Fibroblast of pulmonary artery (primary cell): ENCODE results near the gene WNT5A.

ENCODE experiments used
- DNase-seq: peaks from one replicate; pipeline ENCODE4 v3.0.0-alpha.2; 2010; ENCODE audit warnings: low read depth
- H3K4me3 ChIP-seq: replicated peaks from 2 replicates; pipeline ENCODE4 v1.5.1; 2011; ENCODE audit warnings: low read depth, mild to moderate bottlenecking, control low read depth, low read length, moderate library complexity
- TF ChIP-seq, protein P1 (sequence below): IDR thresholded peaks from 2 replicates; pipeline ENCODE4 v1.5.1; 2011; ENCODE audit warnings: mild to moderate bottlenecking, control low read depth, low read length, inconsistent platforms; ENCODE audit errors: missing control alignments

The WNT5A gene

GRCh38 chr3:55449527-55449926 lies 37.6 kb downstream of the WNT5A start:
- TF ChIP-seq, protein P1, sequence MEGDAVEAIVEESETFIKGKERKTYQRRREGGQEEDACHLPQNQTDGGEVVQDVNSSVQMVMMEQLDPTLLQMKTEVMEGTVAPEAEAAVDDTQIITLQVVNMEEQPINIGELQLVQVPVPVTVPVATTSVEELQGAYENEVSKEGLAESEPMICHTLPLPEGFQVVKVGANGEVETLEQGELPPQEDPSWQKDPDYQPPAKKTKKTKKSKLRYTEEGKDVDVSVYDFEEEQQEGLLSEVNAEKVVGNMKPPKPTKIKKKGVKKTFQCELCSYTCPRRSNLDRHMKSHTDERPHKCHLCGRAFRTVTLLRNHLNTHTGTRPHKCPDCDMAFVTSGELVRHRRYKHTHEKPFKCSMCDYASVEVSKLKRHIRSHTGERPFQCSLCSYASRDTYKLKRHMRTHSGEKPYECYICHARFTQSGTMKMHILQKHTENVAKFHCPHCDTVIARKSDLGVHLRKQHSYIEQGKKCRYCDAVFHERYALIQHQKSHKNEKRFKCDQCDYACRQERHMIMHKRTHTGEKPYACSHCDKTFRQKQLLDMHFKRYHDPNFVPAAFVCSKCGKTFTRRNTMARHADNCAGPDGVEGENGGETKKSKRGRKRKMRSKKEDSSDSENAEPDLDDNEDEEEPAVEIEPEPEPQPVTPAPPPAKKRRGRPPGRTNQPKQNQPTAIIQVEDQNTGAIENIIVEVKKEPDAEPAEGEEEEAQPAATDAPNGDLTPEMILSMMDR = no peak
- no peak overlapping the region for H3K4me3 ChIP-seq
- no peak for DNase-seq

- no peak for DNase-seq
- H3K4me3 ChIP-seq = no peak overlapping the region
- TF ChIP-seq, protein P1 = no peak
Observed at GRCh38 chr3:55446850-55447249, 40.3 kb downstream of the WNT5A start.

GRCh38 chr3:55445551-55445950 lies 41.6 kb downstream of the WNT5A start:
- TF ChIP-seq, protein P1 = no peak
- no peak overlapping the region for H3K4me3 ChIP-seq
- DNase-seq = no peak

DNA sequence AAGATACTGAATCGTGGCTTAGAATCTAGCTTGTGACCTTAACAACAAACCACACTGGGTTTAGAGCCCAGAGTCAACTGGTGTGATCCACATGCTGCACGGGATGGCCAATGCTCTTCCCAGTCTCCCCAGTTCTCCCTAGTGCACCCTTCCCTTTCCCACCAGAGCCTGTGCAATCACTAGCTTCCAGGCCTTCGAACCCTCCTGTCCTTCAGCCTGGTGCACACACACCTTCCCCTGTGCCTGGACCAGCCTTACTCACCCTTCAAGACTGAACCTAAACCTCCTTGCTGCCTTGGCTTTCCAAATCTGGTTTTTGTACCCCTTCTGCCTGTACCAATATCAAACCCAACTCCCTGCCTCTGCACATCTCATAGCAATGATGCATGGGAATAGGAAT lies 43.8 kb downstream of the WNT5A start:
- DNase-seq = no peak
- TF ChIP-seq, protein P1 = no peak
- H3K4me3 ChIP-seq = no peak overlapping the region

DNA sequence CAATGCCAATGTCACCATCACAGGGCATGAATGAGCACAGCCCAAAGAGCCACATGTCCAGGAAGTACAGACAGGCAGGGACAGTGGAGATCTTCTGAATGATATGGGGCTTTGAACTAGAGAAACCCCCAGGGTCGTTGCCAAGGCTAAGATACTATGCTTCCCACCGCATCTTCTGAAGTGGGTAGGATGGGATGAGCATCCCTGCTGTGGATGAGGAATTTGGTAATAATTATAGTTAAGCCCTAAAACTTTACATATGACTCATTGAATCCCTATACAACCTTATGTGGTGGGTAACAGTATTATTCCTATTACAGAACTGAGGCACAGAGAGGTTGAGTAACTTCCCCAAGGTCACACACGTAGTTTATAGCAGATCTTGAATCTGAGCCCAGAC lies 44.2 kb downstream of the WNT5A start:
- DNase-seq = no peak
- TF ChIP-seq, protein P1 = no peak

GRCh38 chr3:55441499-55441898 lies 45.6 kb downstream of the WNT5A start:
- TF ChIP-seq, protein P1 = no peak
- H3K4me3 ChIP-seq = no peak overlapping the region
- no peak for DNase-seq

More for the DNA sequence above, 44.2 kb downstream of the WNT5A start:
- H3K4me3 ChIP-seq = no peak overlapping the region

- TF ChIP-seq, protein P1 = no peak
- no peak overlapping the region for H3K4me3 ChIP-seq
- peak; percentile 4 for DNase-seq
Observed at GRCh38 chr3:55440104-55440708, 46.9 kb downstream of the WNT5A start.
